H9 (cell line): ENCODE measurements around the gene PNMA5. TPM values are rescaled to one million over a fixed set of nuclear protein-coding genes. Genes with fewer than 3 reads are reported as not detected.

Source experiments
- DNase-seq: peaks from one replicate; pipeline ENCODE4 v3.0.0-alpha.2; 2017
- H2AFZ ChIP-seq: one replicate; pipeline ENCODE4 v1.6.1; 2013; ENCODE audit warnings: mild to moderate bottlenecking, low read length, control low read depth, moderate library complexity
- H2AK5ac ChIP-seq: 2 replicates; pipeline ENCODE4 v1.6.1; 2013; ENCODE audit warnings: low read length, control low read depth, mixed read lengths; ENCODE audit not compliant: insufficient read length
- H2BK120ac ChIP-seq: one replicate; pipeline ENCODE4 v1.6.1; 2013; ENCODE audit warnings: low read depth, mild to moderate bottlenecking, low read length, control low read depth, inconsistent platforms; ENCODE audit not compliant: poor library complexity, severe bottlenecking
- H2BK12ac ChIP-seq: 2 replicates; pipeline ENCODE4 v1.6.1; 2013; ENCODE audit warnings: low read length, control low read depth, mixed read lengths, low read depth; ENCODE audit not compliant: insufficient read length
- H2BK15ac ChIP-seq: 2 replicates; pipeline ENCODE4 v1.6.1; 2013; ENCODE audit warnings: low read depth, low read length, control low read depth
- H2BK20ac ChIP-seq: one replicate; pipeline ENCODE4 v1.6.1; 2013; ENCODE audit warnings: low read depth, mild to moderate bottlenecking, low read length, control low read depth, inconsistent platforms; ENCODE audit not compliant: poor library complexity, severe bottlenecking
- H2BK5ac ChIP-seq: 2 replicates; pipeline ENCODE4 v1.6.1; 2013; ENCODE audit warnings: low read length, control low read depth, mixed read lengths; ENCODE audit not compliant: insufficient read length
- H3K14ac ChIP-seq: 2 replicates; pipeline ENCODE4 v1.6.1; 2013; ENCODE audit warnings: low read length, control low read depth; ENCODE audit not compliant: insufficient read depth
- H3K18ac ChIP-seq: 2 replicates; pipeline ENCODE4 v1.6.1; 2013; ENCODE audit warnings: low read depth, mild to moderate bottlenecking, mixed read lengths, low read length, control low read depth; ENCODE audit not compliant: insufficient read length
- H3K23ac ChIP-seq: 2 replicates; pipeline ENCODE4 v1.6.1; 2013; ENCODE audit warnings: low read length, control low read depth, mixed read lengths, low read depth; ENCODE audit not compliant: insufficient read length
- H3K23me2 ChIP-seq: 2 replicates; pipeline ENCODE4 v1.6.1; 2013; ENCODE audit warnings: low read depth, mild to moderate bottlenecking, mixed read lengths, low read length, control low read depth; ENCODE audit not compliant: insufficient read length, poor library complexity, severe bottlenecking
- H3K27ac ChIP-seq: 2 replicates; pipeline ENCODE4 v1.5.1; 2013; ENCODE audit warnings: low read length, control low read depth, mixed read lengths, low read depth; ENCODE audit not compliant: insufficient read length
- H3K27me3 ChIP-seq: 2 replicates; pipeline ENCODE4 v1.6.1; 2013; ENCODE audit warnings: low read length, control low read depth, inconsistent platforms; ENCODE audit not compliant: insufficient read depth
- H3K4ac ChIP-seq: 2 replicates; pipeline ENCODE4 v1.6.1; 2013; ENCODE audit warnings: low read depth, mild to moderate bottlenecking, control low read depth, inconsistent platforms, low read length, moderate library complexity
- H3K4me1 ChIP-seq: 2 replicates; pipeline ENCODE4 v1.6.1; 2013; ENCODE audit warnings: low read length, control low read depth, inconsistent platforms; ENCODE audit not compliant: insufficient read depth
- H3K4me2 ChIP-seq: 2 replicates; pipeline ENCODE4 v1.6.1; 2013; ENCODE audit warnings: low read length, control low read depth, mixed read lengths; ENCODE audit not compliant: insufficient read length, insufficient read depth
- H3K56ac ChIP-seq: 2 replicates; pipeline ENCODE4 v1.6.1; 2013; ENCODE audit warnings: low read depth, mild to moderate bottlenecking, mixed read lengths, low read length, control low read depth; ENCODE audit not compliant: insufficient read length
- H3K79me1 ChIP-seq: 2 replicates; pipeline ENCODE4 v1.6.1; 2013; ENCODE audit warnings: low read depth, mild to moderate bottlenecking, moderate library complexity, low read length, control low read depth, inconsistent platforms; ENCODE audit not compliant: insufficient read depth, poor library complexity, severe bottlenecking
- H3K79me2 ChIP-seq: 2 replicates; pipeline ENCODE4 v1.6.1; 2013; ENCODE audit warnings: low read length, control low read depth, inconsistent platforms; ENCODE audit not compliant: insufficient read depth
- H3K9ac ChIP-seq: 2 replicates; pipeline ENCODE4 v1.6.1; 2013; ENCODE audit warnings: low read length, control low read depth, mixed read lengths; ENCODE audit not compliant: insufficient read length; ENCODE audit errors: extremely low read depth
- H3K9me3 ChIP-seq: one replicate; pipeline ENCODE4 v1.6.1; 2013; ENCODE audit warnings: low read depth, low read length, inconsistent platforms; ENCODE audit not compliant: control insufficient read depth
- H3T11ph ChIP-seq: one replicate; pipeline ENCODE4 v1.6.1; 2013; ENCODE audit warnings: mild to moderate bottlenecking, low read length, control low read depth, inconsistent platforms
- H4K20me1 ChIP-seq: one replicate; pipeline ENCODE4 v1.6.1; 2013; ENCODE audit not compliant: control insufficient read depth, insufficient read length, insufficient read depth
- H4K5ac ChIP-seq: 2 replicates; pipeline ENCODE4 v1.6.1; 2013; ENCODE audit warnings: low read depth, mild to moderate bottlenecking, mixed read lengths, low read length, control low read depth; ENCODE audit not compliant: insufficient read length
- H4K8ac ChIP-seq: replicated peaks from 2 replicates; pipeline ENCODE4 v1.6.1; 2013; ENCODE audit warnings: low read length, control low read depth, mixed read lengths, low read depth; ENCODE audit not compliant: insufficient read length
- H4K91ac ChIP-seq: 2 replicates; pipeline ENCODE4 v1.6.1; 2013; ENCODE audit warnings: low read depth, mild to moderate bottlenecking, moderate library complexity, mixed read lengths, low read length, control low read depth; ENCODE audit not compliant: insufficient read length
- H3K27ac Mint-ChIP-seq, 3 experiments: 2 replicates in 2 of 3; 3 replicates in 1 of 3; pipeline ENCODE4 v1.8.0; 2020 to 2021; ENCODE audit warnings: mixed read lengths in 3 of 3, mild to moderate bottlenecking in 1 of 3, moderate library complexity in 1 of 3
- H3K27me3 Mint-ChIP-seq: 2 replicates; pipeline ENCODE4 v1.8.0; 2021; ENCODE audit warnings: low read depth, mild to moderate bottlenecking, moderate library complexity, mixed read lengths
- H3K36me3 Mint-ChIP-seq, 3 experiments: 2 replicates in 2 of 3; 3 replicates in 1 of 3; pipeline ENCODE4 v1.8.0; 2020 to 2021; ENCODE audit warnings: low read depth in 3 of 3, mixed read lengths in 3 of 3; ENCODE audit not compliant: insufficient read depth in 1 of 3
- H3K4me1 Mint-ChIP-seq, 2 experiments: 2 replicates each; pipeline ENCODE4 v1.8.0; 2020; ENCODE audit warnings: mixed read lengths in 2 of 2
- H3K4me3 Mint-ChIP-seq, 2 experiments: 2 replicates in 1 of 2; 3 replicates in 1 of 2; pipeline ENCODE4 v1.8.0; 2020 to 2021; ENCODE audit warnings: mild to moderate bottlenecking in 2 of 2, mixed read lengths in 2 of 2, moderate library complexity in 1 of 2
- H3K9me3 Mint-ChIP-seq, 2 experiments: 2 replicates in 1 of 2; 3 replicates in 1 of 2; pipeline ENCODE4 v1.8.0; 2020; ENCODE audit warnings: mild to moderate bottlenecking in 2 of 2, mixed read lengths in 2 of 2, moderate library complexity in 1 of 2
- WGBS: extraction: QIAGEN DNeasy Blood & Tissue Kit; methylation state at CpG from one replicate; pipeline ENCODE4 v1.1.7; 2013; ENCODE audit warnings: missing lambda C conversion rate, low lambda C conversion rate, mixed read lengths; ENCODE audit not compliant: insufficient read length; ENCODE audit errors: extremely low coverage; 5-methylcytosine and 5-hydroxymethylcytosine counted together
- total RNA-seq: library from RNA; stranded (reverse); gene quantifications from 2 replicates; pipeline ENCODE4 v1.2.1, GENCODE V29; 2021
- TF ChIP-seq, protein P1 (sequence below): fragments of 200-600 bp; sonication (generic); conservative IDR thresholded peaks from 3 replicates; pipeline ENCODE4 v1.8.0; 2021; ENCODE audit warnings: antibody characterized with exemption, mild to moderate bottlenecking

The PNMA5 gene
- total RNA-seq, 1 experiment from 2014 or later: not detected

DNA sequence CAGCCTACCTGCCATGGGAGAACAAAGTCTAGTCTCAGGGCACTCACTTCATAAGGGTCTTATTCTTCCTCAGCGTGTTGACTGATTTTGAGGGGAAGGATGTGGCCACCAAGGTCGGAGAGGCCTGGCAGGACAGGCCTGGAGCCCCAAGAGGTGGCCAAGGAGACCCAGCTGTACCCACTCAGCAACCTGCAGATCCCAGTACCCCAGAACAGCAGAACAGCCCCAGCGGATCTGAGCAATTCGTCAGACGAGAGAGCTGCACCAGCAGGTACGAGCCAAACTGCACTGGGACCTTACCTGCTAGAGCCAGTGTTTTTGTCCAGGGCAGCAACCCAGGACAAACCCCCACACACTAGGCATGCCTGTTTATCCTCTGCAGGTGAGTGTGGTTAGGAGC lies 34.3 kb downstream of the PNMA5 start:
- Histone ChIP-seq H2BK20ac (no peak overlapping the region), H3K9ac (no peak overlapping the region), H2BK12ac (no peak overlapping the region), H2BK120ac (no peak overlapping the region), H3T11ph (no peak overlapping the region), H4K91ac (no peak overlapping the region), H2BK15ac (no peak overlapping the region), H3K79me1 (no peaks in the 10 kb centered on the region), H4K5ac (no peak overlapping the region), H3K27me3 (no peaks in the 10 kb centered on the region), H3K27ac (no peak overlapping the region), H3K79me2 (no peaks in the 10 kb centered on the region), H2BK5ac (no peak overlapping the region), H3K14ac (no peak overlapping the region), H3K9me3 (peaks cover 38% of the 10 kb centered on the region), H3K18ac (no peak overlapping the region), H2AFZ (no peak overlapping the region), H3K4ac (no peak overlapping the region), H3K23ac (no peak overlapping the region), H2AK5ac (no peak overlapping the region), H4K20me1 (no peaks in the 10 kb centered on the region), H4K8ac (no peak overlapping the region), H3K23me2 (no peaks in the 10 kb centered on the region), H3K56ac (no peak overlapping the region), H3K4me1 (no peaks in the 10 kb centered on the region), H3K4me2 (no peak overlapping the region)
- WGBS: no CpG with 5 or more reads among the region's 6 CpGs
- peaks cover 4 to 6% of the 10 kb centered on the region in 2 experiments for H3K4me1 Mint-ChIP-seq
- DNase-seq: no peak
- no peak overlapping the region for H3K27ac Mint-ChIP-seq
- peaks cover 68 to 74% of the 10 kb centered on the region in 2 experiments for H3K9me3 Mint-ChIP-seq
- TF ChIP-seq, protein P1, sequence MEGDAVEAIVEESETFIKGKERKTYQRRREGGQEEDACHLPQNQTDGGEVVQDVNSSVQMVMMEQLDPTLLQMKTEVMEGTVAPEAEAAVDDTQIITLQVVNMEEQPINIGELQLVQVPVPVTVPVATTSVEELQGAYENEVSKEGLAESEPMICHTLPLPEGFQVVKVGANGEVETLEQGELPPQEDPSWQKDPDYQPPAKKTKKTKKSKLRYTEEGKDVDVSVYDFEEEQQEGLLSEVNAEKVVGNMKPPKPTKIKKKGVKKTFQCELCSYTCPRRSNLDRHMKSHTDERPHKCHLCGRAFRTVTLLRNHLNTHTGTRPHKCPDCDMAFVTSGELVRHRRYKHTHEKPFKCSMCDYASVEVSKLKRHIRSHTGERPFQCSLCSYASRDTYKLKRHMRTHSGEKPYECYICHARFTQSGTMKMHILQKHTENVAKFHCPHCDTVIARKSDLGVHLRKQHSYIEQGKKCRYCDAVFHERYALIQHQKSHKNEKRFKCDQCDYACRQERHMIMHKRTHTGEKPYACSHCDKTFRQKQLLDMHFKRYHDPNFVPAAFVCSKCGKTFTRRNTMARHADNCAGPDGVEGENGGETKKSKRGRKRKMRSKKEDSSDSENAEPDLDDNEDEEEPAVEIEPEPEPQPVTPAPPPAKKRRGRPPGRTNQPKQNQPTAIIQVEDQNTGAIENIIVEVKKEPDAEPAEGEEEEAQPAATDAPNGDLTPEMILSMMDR: no peak
- no peak overlapping the region for H3K4me3 Mint-ChIP-seq
- H3K36me3 Mint-ChIP-seq: peaks cover 3 to 10% (median 4%) of the 10 kb centered on the region in 3 experiments; a peak in 5 of 7 replicates
- H3K27me3 Mint-ChIP-seq: peaks cover 3% of the 10 kb centered on the region
